GM21447 (cell line): ENCODE measurements around the gene ZNF618.

Source experiments
- ATAC-seq: cut with Tn5 transposase; IDR thresholded peaks from one replicate; pipeline ENCODE4 v1.9.1; 2021; ENCODE audit not compliant: unreplicated experiment

The ZNF618 gene

DNA sequence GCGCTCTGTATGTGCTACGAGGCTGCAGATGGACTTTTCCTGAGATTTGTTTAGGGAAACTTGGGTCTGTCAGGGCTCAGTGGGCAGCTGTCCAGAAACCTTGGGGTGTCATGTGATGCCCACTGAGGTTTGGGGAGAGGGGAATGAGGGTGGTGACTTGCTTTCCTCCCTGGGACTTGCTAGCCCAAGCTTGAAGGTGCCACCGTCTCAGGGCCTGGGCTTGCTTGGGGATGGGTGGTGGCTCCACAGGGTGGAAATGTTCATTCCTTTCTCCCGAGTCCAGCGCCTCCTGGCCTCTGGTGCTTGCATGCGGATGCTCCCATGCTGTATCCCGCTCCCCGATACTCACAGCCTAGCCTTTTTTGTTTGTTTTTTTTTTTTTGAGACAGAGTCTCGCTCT is 33.3 kb downstream of the ZNF618 start:
- ATAC-seq = no peak

DNA sequence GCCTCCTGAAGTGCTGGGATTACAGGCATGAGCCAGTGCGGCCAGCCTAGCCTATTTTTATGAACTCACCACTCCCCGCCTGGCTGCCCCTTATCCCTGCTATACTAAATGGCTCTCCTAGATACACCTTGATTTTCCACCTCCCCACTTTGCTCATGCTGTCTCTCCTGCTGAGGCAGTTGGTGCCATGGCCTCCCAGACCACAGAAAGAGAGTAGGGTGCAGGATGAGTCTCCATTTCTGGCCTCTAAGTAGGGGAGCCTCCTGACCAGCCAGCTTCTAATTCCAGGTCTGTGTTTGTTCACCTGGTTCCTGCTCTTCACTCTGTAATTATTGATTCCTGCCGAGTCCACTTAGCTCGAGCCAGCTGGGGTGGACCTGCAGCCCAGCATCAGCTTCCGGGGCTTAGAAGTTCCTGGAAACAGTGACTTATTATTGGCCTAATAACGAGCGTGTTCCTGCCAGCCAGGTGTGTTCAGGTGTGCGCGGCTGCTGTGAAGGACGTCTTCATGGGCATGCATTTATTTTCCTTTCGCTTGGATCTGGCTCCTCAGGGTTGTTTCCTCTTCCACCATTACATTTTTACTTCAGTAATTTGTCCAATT is 34.0 kb downstream of the ZNF618 start:
- ATAC-seq = no peak

DNA sequence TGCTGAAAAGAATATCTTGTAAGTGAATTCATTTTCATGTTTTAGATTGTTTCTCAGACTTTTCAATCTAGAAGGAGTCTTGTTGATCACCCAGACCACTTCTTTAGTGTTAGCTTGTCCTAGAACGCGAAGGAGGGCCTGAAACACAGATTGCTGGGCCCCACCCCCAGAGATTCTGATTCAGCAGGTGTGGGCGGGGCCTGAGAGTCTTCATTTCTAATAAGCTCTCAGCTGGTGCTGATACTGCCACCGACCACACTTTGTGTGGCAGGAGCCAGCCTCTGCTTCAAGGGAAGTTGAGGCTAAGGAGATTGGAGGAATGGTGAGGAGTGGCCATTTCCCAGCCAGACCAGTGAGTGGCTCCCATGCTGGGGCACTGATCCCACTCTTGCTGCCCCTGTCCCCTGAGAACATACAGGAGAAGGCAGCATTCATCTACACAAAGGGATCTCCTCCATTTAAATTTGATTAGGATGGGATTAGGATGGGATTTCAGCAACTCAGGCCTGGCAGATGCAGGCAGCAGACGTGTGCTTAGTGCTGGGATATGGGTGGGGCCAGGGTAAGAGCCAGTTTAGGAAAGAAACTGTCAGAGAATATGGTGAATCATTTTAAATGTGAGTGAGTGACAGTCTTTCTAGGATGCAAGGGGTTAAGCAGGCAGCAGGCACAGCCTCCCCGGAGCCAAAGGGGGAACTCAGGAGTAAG is 35.9 kb downstream of the ZNF618 start:
- ATAC-seq = no peak

DNA sequence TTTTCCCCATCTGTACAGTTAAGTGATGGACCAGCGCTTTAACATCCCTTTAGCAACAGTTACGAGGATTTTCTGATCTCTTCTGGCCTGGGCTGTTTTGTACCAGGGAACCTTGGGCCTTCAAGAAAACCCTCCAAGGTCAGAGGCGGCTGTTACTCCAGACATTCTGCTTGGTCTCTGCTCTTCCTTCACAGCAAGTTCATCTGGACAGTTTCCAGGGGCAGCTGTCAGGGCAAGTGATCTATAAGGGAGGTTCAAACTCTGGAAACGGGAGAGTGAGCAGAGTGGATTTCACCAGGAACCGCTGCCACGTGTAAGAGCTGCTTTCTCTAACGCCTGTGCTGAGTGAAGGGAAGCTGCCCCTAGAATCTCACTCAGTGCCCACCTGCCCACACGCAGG is 36.7 kb downstream of the ZNF618 start:
- ATAC-seq = no peak

DNA sequence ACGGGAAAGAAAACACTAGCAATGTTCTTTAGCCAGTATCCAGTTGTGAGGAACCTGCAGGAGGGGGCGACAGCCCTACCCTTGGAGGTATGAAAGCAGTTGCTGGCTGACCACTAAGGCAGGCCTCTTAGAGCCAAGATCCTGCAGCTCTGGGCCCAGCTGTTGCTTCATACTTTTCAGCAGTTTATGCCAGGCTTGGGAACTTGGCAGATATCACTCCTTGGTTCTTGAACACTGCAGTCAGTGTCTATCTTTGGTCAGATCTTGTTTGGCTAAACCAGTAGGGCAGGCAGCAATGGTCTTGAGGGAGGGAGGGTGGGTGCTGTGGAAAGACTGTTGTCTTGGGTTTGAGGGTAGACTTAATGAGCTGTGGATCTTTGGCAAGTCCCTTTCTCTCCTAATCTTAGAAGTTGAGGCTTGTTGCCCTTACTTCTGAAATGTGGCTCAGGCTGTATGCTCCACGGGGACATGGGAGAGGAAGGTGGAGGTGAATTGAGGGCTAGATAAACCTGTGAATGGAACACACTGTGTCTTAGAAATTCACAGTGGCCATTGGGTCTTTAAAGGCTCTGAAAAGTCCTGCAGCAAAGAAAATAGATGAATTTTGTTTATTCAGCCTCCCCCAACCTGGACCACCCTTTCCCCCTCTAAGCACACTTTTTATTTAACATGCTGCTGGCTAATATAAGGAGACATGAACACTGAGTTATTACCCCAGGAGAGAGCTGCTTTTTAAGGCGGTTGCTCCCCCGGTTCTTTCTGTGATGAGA is 37.5 kb downstream of the ZNF618 start:
- ATAC-seq = no peak

DNA sequence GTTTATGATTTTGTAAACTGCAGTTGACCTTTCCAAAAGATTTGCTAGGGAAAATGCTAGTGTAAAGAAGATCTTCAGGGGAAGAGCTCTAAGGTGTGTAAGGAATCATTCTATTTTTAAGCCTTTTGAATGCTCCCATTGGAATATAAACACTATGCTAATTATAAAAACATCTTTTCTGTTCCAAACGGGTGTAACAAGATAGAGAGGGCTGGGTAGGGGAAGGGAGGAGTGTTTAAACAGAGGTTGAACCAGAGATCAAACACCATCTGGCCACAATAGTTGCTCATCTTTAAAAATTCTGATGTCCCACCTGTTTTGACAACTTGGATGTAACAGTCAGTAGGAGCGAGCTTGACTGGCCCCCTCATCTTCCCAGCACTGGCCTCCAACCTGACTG is 38.4 kb downstream of the ZNF618 start:
- no peak for ATAC-seq

DNA sequence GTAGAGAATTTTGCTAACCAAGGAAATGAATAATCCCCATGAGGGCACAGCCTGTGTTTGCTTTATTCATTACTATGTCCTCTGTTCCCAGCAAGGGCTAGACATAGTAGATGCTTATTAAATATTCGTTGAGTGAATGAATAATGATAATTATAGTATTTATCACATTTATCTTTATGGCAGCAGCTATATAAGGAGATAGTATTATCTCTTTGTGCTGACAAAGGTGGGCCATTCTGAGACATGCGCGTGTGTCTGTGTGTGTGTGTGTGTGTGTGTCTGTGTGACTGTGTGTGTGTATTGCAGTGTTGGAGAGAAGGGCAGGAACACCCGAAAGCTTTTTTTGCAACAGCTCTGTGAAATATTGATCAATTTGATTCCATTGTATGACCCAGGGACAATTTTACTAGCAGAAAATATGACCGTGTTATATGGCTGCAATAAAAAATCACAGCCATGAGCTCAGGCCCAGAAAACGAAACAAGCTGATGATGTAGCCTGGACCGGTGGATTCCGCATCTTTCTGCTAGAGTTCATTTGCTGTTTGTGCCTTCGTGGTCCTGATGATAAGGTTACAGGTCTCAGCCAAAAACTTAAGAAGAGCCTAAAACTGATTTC is 39.8 kb downstream of the ZNF618 start:
- ATAC-seq = no peak

DNA sequence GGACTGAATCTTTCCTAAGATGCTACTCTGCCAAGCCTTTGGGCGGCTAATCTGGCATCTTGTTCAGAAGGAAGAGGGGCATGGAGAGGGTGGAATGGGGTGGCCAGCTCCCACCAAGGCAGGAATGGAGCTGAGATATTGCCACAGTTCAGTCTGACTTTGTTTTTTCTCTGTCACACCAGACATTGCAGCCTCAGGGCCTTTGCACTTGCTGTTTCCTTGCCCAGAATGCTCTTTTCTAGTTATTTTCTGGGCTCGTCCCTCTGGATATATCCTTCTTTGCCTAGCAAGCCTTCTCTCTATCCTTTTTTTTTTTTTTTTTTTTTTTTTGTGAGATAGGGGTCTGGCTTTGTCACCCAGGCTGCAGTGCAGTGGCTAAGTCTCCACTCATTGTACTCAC is 40.8 kb downstream of the ZNF618 start:
- ATAC-seq = no peak

DNA sequence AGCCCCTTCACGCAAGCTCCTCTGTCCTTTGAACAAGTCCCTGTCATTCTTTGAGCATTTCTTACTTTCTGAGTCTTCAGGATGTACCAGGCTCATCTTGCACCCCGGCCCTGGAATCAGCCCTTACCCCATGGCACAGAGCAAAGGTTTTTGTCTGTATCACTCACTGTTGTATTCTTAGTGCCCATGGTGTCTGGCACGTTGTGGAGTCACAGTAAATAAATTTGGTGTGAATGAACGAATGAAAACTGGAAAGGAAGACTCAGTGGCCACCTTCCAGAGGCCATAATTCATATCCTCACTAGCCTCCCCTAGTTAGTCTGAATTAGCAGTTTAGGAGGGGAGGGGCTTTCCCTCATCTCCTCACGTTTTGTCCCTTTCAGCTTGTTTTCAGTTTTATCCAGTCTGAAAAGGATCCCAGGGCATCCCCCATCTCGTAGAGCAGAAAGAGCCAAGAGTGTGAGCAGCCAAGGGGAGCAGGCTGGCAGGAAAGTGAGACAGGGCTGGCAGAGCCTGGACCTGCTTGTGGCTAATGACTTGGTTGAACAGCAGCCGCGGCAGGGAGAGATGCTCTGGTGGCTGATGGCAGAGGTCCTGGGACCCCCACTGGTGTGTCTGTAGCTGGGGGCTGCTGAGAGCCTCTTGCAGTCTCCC is 42.7 kb downstream of the ZNF618 start:
- no peak for ATAC-seq

DNA sequence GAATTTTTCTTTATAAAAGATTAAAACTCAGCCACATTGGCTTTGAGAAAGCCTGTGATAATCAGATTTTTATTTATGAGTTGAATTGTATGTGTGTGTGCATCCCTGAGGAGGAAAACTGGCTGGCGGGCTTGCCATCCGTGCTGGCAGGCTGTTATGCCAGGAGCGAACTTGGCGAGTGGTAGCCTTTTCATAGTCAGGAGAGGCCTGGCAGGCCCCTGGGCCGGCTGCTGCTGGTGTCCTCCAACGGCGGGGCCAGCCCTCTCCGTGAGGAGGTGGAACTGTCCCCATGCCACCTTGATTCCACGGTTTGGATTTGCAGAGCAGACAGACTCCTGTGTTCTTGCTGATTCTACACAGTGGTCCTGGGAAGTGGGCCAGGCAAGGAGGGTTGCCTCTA is 43.3 kb downstream of the ZNF618 start:
- ATAC-seq = no peak

DNA sequence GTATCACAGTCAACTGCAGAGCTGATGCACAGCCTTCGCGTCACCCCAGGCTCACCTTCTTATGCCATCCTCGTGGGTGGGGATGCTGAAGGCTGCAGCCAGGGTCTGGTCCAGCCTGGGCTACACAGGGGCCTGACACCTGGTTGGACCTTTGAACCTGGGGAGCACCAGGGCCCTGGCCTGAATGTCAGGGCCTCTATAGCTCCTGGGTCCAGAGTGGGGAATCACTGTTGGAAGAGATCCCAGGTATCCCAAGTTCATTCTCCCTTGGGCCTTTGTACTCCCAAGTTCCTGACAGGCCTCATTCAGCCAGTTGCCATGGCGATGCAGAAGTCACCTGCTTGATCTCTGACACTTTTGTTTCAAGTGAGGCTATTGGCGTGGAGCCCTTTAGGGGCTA is 43.8 kb downstream of the ZNF618 start:
- no peak for ATAC-seq

DNA sequence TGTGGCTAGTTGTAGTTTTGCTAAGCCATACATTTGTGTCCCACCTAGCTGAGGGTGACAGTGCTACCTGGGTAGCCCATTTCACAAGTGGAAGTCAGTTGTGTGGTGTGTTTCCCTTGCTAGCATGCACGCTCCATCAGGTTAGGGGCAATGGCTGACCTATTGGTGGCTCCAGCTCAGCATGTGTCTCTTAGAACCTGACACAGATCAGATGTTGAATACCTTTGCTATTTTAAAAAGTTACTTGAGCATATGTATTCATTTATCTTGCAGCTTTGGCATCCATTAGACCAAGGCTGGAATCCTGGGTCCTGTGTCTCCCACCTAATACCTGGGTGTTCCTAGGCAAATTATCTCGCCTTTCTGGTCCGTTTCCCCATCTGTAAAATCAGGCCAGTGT is 44.8 kb downstream of the ZNF618 start:
- ATAC-seq = no peak

DNA sequence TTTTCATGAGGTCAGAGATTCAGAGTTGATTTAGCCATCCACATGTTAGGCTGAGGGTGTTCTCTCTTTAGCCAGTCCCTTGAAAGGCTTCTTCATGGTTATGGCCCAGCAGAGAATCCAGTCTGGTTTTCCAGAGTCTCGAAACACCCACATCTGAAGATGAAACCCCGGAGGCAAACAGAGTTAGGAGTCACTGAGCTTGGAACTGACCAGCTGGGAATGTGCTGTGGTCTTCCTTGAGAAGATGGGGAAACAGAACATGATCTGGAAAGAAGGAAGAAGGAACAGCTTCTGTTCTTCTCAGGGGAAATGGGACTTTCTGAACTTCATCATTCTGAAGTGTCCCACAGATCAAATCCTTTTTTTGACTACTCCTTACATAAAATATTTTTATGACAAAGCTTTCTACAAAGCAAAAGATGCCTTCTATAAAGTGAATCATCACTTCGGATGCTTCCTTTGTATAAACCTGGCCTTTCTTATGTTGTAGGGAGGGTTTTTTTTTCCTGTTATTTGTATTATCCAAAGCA is 45.4 kb downstream of the ZNF618 start:
- ATAC-seq = no peak

DNA sequence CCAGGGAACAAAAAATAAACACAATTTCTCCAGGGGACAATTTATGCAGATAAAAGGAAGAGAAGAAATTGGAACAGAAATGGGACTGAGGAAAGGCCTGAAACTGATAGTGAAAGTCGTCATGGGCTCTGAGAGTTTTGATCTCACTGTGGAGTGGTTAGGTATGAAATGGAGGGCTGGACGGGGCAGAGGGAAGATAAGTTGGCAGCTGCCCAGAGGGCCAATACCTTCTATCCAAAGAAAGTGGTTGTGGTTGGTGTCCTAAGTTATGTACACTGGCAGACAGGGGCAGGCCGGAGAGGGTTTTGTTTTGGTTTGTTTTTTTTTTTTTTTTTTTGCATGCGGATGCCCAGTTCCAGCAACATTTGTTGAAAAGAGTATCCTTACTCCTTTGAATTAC is 46.1 kb downstream of the ZNF618 start:
- ATAC-seq = no peak

DNA sequence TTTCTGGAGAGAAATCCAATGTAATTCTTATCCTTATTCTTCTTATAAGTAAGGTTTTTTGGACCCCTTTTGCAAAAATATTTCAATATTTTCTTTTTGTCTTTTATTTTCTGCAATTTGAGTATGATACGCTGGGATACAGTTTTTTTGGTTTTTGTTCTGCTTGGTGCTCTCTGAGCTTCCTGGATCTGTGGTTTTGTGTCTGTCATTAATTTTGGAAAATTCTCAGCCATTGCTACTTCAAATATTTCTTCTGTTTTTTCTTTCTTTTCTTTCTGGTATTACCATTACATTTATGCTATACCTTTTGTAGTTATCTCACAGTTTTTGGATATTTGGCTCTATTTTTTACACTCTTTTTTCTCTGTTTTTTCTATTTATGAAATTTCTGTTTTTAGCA is 50.1 kb downstream of the ZNF618 start:
- ATAC-seq = no peak

DNA sequence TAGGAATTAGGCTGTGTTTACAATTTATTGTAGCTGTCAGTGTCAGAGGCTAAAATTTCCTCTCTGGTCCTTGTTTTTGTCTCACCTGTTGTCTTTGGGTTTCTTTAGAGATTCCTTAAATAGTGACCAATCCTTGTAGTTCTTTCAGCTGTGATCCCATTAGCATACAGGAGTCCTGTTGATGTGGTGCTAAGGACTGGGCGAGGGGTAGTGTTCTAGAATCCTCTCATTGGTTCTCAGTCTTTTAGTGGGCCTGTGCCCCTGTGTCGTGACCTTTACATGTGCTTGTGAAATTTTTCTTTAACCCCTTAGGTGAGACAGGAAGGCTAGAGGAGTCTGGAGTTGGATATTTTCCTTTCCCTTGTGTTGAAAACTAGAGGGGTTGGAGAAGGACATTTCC is 51.2 kb downstream of the ZNF618 start:
- ATAC-seq = no peak

DNA sequence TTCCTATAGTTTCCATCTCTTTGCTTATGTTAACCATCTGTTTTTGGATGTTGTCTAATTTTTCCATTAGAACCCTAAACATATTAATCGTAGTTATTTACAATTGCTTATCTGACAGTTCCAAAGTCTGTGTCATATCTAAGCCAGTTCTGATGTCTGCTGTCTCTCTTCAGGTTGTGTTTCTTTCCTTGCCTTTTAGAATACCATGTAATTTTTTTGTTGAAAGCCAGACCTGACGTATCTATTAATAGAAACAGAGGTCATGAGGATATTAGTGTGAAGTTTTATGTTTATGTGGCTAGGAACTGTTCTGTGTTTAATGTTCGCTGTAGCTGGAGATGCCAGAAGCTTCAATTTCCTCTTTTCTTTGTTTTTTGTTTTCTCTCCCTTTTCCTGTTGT is 52.2 kb downstream of the ZNF618 start:
- no peak for ATAC-seq

DNA sequence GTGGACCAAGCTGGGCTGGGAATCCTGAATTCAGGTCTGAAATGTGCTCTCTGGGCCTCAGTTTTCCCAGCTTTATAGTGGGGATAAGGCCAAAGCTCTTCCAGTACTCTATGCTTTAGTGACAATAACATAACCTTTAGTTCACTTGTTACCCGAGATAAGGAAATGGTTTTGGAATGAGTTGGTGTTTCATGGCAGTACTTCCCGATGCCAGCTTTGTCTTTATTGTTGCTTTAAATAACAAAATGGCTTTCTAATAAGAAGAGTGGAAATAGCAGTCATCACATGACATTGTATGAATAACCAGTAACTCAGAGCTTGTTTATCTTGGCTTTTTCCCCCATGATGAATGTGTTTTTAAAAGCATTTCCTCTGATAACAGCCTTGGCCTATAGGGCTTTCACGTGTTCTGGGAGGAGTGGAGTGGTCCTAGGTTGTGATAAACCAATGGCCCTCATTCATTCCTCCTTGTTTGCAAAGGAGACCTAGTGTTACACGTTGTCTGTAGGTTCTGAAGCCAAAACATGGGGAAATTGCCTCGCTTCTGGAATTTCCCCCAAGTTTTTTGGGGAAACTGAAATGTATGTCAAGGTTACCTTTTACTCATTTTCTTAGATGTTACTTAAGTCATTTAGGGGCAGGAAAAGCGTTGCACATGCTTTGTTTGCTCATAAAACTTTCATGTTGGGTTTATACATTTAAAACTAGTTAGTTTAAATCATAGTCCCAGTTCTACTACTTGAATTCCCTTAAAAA is 53.7 kb downstream of the ZNF618 start:
- no peak for ATAC-seq

DNA sequence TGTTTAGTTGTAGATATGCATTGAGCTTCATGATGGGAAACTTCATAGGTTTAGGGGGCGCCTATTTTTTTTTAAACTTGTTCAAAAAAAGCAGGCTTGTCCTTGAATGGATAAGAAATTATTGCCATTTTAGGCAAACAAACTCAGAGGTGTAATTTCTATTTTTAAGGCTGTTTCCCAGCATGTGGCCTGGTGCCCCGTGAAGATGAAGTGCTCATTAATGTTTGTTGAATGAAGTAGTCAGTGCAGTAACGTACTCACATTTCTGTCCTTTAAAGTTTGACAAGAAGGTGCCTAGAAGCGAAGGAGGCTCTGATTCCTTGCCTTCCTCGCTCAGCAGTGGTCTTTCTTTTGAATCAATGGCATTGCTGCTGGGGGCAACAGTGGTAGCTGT is 54.3 kb downstream of the ZNF618 start:
- ATAC-seq = no peak

DNA sequence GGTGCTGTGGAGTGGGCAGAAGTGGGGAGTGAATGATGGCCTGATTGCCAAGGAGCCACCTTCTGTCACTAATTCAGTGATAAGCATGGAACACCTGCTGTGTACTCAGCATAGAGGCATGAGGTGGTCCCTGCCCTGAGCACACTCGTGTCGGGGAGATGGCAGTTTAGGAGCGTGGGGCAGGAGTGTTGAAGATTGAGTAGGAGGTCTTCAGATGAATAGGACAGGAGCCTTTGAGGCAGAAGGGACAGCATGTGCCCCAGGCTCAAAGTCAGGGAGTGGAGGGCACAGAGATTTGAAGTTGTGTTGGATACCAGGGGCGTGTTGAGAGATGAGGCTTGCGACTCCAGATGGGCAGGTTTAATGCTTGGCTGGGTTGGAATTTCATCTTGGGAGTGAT is 55.0 kb downstream of the ZNF618 start:
- no peak for ATAC-seq
